ENCODE data around the gene RAN. TPM values are rescaled to one million over a fixed set of nuclear protein-coding genes. Genes with fewer than 3 reads are reported as not detected.

The RAN gene
- total and polyA plus RNA-seq, 9 of the 15 experiments (the other 6 are each of a cell fraction or from before 2014, with no cell fraction given) = 1,687 to 3,820 (median 2,300) TPM

DNA sequence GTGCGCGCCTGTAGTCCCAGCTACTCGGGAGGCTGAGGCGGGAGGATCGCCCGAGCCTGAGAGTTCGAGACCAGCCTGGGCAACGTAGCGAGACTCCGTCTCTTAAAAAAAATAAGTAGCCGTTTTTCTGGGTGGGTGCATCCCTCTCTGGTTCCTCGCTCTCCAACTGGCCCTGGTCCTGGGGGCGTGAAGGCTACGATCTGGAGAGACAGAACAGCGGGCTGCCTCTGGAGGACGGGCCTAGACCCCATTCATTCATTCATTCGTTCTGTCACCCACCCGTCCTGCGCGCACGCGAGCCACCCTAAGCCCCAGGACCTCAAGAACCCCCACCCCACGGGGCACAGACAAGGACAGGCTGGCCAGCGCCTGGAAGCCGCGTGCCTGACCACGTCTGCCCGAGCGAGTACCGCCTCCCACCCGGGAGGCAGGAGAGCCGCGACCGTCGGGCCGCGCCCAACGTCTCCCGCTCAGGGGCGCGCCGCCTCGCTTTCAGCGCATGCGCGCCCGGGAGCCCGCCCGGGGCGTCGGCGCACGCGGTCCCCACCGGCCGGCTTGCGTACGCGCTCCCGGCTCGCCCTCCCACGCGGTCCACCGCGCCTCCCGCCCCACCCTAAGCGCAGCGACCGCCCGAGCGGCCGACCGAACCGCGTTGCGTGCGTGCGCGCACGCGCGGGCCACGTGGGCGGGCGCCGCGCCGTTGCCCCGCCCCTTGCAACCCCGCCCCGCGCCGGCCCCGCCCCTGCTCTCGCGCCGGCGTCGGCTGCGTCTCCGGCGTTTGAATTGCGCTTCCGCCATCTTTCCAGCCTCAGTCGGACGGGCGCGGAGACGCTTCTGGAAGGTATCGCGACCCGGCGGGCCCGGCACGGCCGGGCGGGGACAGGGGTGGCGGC, at the start of gene RAN (continued):
- TF ChIP-seq, protein P1, sequence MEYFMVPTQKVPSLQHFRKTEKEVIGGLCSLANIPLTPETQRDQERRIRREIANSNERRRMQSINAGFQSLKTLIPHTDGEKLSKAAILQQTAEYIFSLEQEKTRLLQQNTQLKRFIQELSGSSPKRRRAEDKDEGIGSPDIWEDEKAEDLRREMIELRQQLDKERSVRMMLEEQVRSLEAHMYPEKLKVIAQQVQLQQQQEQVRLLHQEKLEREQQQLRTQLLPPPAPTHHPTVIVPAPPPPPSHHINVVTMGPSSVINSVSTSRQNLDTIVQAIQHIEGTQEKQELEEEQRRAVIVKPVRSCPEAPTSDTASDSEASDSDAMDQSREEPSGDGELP (CRISPR knock-in tag; IDR thresholded peaks at IDR 0.05; ENCODE audit: borderline replicate concordance) = peak; percentile 72
- TF ChIP-seq XRCC4 (IDR thresholded peaks at IDR 0.05; ENCODE audit: extremely low read depth, insufficient read depth, insufficient read length) (no peak), CHD4 (IDR thresholded peaks at IDR 0.05; ENCODE audit: insufficient read depth, insufficient replicate concordance, low read depth, low read length, poor library complexity, severe bottlenecking) (no peak), ZNF23 (CRISPR knock-in tag; IDR thresholded peaks at IDR 0.05) (no peak), ADNP (tag; IDR thresholded peaks at IDR 0.05) (peak; percentile 15; the same call in 1 of the 2 replicates), EP300 (IDR thresholded peaks at IDR 0.05; ENCODE audit: low read length) (peak; percentile 32; the same call in 1 of the 2 replicates), GATAD2A (IDR thresholded peaks at IDR 0.05) (no peak), DDX20 (tag; IDR thresholded peaks at IDR 0.05; ENCODE audit: low read depth) (no peak), ZNF224 (CRISPR knock-in tag; IDR thresholded peaks at IDR 0.05) (no peak), NCOA4 (IDR thresholded peaks at IDR 0.05; ENCODE audit: partially characterized antibody) (no peak), RBBP5 (IDR thresholded peaks at IDR 0.05; ENCODE audit: borderline replicate concordance, insufficient read depth, low read length, poor library complexity, severe bottlenecking) (no peak), FOSL1 (tag; conservative IDR thresholded peaks at IDR 0.05) (no peak; the same call in 1 of the 2 replicates)
- TF ChIP-seq, protein P2, sequence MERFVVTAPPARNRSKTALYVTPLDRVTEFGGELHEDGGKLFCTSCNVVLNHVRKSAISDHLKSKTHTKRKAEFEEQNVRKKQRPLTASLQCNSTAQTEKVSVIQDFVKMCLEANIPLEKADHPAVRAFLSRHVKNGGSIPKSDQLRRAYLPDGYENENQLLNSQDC (CRISPR knock-in tag; IDR thresholded peaks at IDR 0.05) = no peak
- TF ChIP-seq, protein P3, sequence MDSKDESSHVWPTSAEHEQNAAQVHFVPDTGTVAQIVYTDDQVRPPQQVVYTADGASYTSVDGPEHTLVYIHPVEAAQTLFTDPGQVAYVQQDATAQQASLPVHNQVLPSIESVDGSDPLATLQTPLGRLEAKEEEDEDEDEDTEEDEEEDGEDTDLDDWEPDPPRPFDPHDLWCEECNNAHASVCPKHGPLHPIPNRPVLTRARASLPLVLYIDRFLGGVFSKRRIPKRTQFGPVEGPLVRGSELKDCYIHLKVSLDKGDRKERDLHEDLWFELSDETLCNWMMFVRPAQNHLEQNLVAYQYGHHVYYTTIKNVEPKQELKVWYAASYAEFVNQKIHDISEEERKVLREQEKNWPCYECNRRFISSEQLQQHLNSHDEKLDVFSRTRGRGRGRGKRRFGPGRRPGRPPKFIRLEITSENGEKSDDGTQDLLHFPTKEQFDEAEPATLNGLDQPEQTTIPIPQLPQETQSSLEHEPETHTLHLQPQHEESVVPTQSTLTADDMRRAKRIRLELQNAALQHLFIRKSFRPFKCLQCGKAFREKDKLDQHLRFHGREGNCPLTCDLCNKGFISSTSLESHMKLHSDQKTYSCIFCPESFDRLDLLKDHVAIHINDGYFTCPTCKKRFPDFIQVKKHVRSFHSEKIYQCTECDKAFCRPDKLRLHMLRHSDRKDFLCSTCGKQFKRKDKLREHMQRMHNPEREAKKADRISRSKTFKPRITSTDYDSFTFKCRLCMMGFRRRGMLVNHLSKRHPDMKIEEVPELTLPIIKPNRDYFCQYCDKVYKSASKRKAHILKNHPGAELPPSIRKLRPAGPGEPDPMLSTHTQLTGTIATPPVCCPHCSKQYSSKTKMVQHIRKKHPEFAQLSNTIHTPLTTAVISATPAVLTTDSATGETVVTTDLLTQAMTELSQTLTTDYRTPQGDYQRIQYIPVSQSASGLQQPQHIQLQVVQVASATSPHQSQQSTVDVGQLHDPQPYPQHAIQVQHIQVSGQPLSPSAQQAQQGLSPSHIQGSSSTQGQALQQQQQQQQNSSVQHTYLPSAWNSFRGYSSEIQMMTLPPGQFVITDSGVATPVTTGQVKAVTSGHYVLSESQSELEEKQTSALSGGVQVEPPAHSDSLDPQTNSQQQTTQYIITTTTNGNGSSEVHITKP (IDR thresholded peaks at IDR 0.05; ENCODE audit: partially characterized antibody) = no peak
- TF ChIP-seq, protein P4, sequence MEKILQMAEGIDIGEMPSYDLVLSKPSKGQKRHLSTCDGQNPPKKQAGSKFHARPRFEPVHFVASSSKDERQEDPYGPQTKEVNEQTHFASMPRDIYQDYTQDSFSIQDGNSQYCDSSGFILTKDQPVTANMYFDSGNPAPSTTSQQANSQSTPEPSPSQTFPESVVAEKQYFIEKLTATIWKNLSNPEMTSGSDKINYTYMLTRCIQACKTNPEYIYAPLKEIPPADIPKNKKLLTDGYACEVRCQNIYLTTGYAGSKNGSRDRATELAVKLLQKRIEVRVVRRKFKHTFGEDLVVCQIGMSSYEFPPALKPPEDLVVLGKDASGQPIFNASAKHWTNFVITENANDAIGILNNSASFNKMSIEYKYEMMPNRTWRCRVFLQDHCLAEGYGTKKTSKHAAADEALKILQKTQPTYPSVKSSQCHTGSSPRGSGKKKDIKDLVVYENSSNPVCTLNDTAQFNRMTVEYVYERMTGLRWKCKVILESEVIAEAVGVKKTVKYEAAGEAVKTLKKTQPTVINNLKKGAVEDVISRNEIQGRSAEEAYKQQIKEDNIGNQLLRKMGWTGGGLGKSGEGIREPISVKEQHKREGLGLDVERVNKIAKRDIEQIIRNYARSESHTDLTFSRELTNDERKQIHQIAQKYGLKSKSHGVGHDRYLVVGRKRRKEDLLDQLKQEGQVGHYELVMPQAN (IDR thresholded peaks at IDR 0.05; ENCODE audit: borderline replicate concordance) = peak; percentile 51; the same call in 1 of the 2 replicates
- TF ChIP-seq, protein P5, sequence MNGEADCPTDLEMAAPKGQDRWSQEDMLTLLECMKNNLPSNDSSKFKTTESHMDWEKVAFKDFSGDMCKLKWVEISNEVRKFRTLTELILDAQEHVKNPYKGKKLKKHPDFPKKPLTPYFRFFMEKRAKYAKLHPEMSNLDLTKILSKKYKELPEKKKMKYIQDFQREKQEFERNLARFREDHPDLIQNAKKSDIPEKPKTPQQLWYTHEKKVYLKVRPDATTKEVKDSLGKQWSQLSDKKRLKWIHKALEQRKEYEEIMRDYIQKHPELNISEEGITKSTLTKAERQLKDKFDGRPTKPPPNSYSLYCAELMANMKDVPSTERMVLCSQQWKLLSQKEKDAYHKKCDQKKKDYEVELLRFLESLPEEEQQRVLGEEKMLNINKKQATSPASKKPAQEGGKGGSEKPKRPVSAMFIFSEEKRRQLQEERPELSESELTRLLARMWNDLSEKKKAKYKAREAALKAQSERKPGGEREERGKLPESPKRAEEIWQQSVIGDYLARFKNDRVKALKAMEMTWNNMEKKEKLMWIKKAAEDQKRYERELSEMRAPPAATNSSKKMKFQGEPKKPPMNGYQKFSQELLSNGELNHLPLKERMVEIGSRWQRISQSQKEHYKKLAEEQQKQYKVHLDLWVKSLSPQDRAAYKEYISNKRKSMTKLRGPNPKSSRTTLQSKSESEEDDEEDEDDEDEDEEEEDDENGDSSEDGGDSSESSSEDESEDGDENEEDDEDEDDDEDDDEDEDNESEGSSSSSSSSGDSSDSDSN (IDR thresholded peaks at IDR 0.05; ENCODE audit: borderline replicate concordance in 1 of 2, low read depth in 2 of 2, low read length in 2 of 2) = no peak

Measured in K562 (cell line).